Activated naive CD4-positive, alpha-beta T cell (primary cell): ENCODE measurements around the gene PAPLN.
"Not testable (repeated sequence)": the region's sequence is repeated elsewhere in the genome, so short reads cannot be mapped to it uniquely, and the experiment has no call there.

Experiments
- DNase-seq, 4 experiments: peaks; one replicate each; lab custom pipeline; 2025; lab: John Stamatoyannopoulos, UW

PAPLN gene, protein sequence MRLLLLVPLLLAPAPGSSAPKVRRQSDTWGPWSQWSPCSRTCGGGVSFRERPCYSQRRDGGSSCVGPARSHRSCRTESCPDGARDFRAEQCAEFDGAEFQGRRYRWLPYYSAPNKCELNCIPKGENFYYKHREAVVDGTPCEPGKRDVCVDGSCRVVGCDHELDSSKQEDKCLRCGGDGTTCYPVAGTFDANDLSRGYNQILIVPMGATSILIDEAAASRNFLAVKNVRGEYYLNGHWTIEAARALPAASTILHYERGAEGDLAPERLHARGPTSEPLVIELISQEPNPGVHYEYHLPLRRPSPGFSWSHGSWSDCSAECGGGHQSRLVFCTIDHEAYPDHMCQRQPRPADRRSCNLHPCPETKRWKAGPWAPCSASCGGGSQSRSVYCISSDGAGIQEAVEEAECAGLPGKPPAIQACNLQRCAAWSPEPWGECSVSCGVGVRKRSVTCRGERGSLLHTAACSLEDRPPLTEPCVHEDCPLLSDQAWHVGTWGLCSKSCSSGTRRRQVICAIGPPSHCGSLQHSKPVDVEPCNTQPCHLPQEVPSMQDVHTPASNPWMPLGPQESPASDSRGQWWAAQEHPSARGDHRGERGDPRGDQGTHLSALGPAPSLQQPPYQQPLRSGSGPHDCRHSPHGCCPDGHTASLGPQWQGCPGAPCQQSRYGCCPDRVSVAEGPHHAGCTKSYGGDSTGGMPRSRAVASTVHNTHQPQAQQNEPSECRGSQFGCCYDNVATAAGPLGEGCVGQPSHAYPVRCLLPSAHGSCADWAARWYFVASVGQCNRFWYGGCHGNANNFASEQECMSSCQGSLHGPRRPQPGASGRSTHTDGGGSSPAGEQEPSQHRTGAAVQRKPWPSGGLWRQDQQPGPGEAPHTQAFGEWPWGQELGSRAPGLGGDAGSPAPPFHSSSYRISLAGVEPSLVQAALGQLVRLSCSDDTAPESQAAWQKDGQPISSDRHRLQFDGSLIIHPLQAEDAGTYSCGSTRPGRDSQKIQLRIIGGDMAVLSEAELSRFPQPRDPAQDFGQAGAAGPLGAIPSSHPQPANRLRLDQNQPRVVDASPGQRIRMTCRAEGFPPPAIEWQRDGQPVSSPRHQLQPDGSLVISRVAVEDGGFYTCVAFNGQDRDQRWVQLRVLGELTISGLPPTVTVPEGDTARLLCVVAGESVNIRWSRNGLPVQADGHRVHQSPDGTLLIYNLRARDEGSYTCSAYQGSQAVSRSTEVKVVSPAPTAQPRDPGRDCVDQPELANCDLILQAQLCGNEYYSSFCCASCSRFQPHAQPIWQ

DNA sequence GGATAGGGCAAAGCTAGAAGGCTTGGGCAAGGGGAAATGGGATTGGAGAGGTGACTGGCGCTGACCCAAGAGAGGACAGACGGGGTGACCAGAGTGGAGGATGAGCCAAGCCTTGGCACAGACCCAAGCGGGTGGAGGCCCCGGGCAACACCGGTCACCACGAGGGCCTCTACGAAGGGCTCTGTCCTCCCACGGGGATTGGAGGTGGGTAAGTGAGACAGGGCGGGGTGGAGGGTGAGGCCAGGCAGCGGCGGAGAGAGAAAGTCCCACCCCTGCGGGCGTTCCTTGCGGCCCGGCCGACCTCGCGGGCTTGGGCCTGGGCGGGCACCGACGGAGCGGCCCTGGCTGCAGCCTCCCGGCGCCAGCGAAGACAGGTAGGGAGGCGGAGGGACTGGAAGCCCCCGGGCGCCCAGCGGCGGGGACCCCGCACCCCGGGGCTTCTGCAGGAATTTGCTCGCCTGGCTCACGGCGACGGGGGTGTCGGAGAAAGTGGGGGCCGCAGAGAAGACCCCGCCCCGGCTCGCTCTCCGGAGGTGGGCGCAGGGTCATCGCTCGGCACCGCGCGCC is at the start of gene PAPLN:
TSS of gene PAPLN (plus strand) at position 288 of the 567 bp plus-strand sequence. CDS start 2,273 bp downstream, outside the sequence.
- DNase-seq = no peak

DNA sequence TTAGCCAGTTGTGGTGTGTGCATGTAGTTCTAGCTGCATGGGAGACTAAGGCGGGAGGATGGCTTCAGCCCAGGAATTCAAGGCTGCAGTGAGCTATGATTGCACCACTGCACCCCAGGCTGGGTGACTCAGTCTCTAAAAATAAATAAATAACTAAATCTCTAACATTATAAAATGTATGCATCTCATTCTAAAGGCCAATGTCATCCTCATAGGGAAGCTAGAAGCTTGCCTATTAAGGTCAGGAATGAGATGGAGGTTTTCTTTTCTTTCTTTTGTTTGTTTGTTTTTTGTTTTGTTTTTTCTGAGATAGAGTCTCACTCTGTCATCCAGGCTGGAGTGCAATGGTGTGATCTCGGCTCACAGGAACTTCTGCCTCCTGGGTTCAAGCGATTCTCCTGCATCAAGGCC is 48.8 kb upstream of the PAPLN start:
- no peak for DNase-seq

DNA sequence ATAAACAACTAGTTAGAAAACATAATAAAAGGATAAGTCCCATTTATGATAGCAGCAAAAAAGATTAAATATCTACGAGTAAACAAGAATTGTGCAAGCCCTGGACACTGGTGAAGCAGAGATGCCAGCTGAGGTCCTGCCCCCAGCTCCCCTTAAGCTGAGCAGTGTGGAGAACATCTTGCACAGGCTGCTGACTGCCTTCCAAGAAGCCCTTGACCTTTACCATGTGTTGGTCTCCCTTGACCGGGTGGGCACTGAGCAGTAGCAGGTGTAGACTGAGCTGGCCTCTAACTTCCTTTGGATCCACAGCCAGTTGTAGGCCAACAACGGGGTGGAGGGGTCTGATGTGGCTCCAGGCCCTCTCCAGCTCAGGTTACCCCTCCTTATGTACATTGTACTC is 47.7 kb upstream of the PAPLN start:
- DNase-seq = no peak

DNA sequence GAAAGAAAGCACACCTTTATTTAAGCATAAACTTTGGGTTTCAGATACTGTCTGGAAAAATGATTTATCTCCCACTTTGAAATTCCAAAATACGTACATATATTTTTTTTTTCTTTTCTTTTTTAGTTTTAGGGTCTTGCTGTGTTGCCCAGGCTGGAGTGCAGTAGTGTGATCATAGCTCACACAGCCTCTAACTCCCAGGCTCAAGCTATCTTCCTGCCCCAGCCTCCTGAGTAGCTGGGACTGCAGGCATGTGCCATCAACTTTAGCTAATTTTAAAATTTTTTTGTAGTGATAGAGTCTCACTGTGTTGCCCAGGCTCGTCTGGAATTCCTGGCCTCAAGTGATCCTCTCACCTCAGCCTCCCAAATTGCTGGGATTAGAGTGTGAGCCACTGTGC is 45.9 kb upstream of the PAPLN start:
- DNase-seq = no peak

DNA sequence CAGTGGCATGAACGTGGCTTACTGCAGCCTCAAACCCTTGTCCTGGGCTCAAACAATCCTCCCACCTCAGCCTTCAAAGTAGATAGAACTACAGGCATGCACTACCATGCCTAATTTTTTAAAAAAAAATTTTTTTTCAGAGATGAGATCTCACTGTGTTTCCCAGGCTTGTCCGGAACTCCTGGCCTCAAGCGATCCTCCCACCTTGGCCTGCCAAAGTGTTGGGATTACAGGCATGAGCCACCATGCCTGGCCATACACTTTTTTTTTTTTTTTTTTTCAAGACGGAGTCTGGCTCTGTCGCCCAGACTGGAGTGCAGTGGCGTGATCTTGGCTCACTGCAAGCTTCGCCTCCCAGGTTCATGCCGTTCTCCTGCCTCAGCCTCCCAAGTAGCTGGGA is 43.0 kb upstream of the PAPLN start:
- not testable (repeated sequence) for DNase-seq

DNA sequence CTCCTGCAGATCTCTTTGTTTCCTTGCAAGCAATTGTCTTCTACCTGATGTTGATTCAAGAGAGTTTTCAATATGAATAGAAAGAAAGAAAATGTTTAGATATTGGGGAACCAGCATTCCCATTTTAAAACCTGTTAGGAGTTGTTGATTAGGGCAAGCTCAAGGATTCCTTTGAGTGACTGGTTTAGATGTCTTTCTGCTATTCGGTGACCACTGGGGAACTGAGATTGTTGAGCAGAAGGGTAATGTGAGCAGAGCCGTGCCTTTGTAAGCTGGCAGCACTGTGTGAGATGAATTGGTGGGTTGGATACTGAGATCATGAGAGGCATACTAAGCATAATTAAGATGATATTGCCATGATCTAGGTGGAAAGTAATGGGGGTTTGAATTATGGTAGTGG is 39.1 kb upstream of the PAPLN start:
- no peak for DNase-seq

DNA sequence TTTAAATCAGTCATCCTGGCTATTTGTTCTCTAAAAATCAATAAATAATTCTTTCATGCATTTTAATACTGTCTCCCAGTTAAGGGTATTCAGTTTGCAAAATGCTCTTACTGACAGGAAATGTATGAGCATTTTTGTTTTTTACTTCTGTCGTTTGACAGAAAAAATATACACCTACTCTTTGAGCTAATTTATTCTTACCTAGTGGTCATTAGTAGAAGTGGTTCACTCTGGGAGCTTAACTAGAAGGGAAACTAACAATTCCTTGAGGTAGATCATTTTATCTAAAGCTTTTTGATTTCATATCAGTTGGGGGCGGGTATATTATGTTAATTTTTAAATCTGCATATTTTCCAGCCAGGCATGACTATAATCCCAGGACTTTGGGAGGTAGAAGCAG is 33.8 kb upstream of the PAPLN start:
- no peak for DNase-seq

DNA sequence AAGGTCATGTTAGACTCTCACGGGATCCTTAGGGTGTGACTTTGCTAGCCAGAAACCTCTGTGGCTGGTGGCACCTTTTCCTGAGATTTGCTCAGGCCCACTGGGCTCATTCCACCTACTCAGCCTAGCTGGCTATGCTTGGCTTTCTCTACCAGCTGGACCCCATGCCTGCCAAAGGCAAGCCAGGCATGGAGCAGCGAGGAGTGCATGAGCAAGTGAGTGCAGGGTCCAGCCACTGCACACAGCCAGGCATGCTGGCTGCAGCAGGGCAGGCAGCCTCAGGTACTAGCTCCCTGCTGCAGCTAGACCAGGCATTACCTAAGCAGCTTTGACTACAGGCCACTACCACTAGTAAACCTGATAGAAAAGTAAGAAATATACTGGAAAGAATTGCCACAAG is 29.7 kb upstream of the PAPLN start:
- no peak for DNase-seq

DNA sequence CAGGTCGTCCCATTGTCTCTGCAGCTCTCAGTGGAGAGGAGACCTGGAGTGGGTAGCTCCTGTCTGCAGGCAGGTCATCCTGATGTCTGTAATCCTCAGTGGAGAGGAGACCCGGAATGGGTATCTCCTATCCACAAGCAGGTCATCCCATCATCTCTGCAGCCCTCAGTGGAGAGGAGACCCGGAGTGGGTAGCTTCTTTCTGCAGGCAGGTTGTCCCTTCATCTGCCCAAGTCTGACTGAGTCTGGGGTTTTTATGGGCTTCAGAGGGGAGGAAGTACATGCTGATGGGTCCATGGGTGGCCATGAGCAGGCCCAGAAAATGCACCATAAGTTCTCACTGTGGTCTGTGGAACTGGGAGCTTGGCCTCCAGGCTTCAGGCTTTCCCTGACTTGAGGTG is 28.9 kb upstream of the PAPLN start:
- no peak for DNase-seq

DNA sequence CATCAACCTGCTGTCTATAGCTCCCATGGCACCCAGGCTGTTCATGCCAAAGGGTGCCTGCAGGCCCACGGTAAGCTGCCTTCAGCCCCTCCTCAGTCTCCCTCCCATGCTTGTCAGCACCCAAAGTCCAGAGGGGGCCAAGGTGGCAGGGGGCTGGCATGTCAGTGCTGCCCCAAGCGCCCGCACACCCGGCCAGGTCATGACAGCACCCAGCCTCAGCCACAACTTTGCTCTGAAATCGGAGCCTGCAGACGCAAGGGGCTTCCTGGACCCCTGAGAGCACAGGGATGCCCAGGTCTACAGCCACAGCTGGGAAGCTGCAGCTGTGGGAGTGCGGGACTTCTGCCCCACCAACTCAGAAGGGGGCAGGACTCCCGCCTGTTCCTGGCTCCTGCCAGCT is 28.5 kb upstream of the PAPLN start:
- DNase-seq = no peak

DNA sequence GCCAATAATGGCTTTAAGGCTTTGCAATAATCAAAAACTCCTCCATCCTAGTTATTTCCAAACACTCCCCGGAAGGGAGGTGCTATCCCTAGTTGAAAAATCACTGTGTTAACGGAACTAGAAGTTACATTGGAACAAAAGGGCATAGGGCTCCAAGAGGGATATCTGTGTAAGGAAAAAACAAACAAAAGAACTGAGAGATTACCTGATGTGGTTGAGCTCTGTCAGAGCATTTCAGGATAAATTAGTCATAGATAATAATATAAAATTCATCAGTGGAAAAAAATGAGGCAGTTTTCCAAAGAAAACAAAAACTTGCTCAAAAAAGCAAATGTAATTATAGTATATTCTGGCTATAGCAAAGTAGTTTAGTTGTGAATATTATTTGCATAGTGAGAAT is 27.4 kb upstream of the PAPLN start:
- no peak for DNase-seq

DNA sequence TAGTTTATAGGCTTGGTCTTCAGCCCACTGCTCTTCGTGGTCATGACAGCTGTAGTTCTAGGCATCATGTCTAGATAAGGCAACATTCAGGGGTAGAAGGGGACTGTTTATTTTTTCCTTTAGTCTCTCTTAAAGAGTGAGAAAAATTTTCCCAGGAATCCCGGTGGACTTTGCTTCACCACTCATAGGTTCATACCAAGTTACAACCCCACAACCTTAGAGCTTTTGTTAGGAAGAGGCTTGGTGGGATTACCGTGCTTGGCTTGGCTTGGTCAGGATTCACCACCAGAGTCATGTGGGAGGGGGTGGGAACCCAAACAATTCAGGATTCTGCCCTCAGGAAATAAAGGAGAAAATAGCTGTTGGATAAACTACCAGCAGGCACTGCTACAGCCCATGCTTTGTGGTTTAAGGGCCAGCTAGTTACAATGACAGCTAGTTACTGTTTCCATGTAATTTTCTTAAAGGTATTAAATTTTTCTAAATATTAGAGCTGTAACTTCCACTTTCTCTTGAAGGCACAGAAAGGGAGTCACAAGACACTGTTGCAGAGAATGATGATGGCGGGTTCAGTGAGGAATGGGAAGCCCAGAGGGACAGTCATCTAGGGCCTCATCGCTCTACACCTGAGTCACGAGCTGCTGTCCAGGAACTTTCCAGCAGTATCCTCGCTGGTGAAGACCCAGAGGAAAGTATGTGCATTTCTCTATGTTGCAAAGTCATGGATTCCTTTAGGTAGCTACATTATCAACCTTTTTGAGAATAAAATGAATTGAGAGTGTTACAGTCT is 25.9 kb upstream of the PAPLN start:
- no peak for DNase-seq

DNA sequence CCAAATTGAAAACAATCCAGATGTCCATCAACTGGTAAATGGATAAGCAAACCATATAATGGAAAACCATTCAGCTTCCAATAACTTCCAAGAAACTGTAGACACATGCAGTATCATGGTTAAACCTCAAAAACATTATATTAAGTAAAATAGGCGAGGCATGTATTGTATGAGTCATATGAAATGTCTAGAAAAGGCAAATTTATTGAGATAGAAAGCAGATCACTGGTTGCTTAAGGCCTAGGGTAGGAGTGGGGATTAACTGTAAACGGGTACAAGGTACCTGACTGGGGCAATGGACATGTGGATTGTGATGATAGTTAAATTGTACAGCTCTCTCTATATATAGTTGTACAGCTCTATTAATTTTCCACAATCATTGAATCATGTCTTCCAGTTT is 21.3 kb upstream of the PAPLN start:
- no peak for DNase-seq

DNA sequence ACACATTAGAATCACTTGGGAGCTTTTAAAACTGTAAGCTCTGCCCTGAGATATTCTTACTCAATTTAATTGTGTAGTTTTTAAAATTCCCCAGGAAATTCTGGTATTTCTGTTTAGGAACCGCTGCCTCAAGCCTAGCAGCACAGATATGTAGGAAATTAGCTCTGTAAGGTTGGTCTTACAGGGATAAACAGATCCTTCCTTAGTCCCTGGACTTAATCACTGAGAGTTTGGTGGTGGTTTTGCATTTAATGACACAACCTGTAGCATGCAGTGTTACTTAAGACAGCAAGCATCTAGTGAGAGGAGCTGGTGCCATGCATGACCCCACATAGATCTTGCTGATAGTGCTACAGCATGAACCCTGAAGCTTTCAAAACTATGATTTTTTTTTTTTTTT is 19.9 kb upstream of the PAPLN start:
- no peak for DNase-seq

DNA sequence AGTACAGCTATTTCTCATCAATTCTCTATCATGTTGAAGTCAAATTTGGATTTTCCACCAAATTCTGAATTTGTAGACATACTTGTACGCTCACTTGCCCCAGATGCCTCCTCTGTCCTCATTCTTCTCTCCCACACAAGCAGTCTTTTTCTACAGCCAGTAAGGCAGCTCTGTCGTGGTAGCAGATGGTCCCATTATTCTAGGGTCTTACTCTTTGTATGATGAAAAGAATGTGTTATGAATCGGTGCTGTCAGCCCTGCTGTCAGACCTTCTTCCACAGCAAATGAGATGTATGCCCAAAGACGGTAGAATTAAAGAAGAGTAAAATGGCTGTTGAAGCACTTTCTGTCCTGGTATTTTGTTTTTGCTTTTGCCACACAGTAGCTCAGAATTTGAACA is 17.2 kb upstream of the PAPLN start:
- DNase-seq = no peak

DNA sequence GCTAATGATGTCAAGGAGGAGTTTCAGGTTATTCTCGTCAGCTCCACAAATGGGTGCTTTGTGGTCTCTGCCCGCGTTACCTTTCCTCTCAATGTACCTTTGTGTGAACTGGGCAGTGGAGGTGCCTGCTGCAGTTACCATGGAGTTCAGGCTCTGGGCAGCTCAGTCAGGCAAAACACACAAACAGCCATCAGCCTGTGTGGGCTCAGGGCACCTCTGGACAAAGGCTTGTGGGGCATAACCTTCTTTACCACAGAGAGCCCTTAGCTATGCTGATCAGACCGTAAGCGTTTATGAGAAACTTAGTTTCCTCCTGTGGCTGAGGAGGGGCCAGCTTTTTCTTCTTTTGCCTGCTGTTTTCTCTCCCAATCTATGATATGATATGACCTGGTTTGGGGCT is 16.7 kb upstream of the PAPLN start:
- DNase-seq = no peak

DNA sequence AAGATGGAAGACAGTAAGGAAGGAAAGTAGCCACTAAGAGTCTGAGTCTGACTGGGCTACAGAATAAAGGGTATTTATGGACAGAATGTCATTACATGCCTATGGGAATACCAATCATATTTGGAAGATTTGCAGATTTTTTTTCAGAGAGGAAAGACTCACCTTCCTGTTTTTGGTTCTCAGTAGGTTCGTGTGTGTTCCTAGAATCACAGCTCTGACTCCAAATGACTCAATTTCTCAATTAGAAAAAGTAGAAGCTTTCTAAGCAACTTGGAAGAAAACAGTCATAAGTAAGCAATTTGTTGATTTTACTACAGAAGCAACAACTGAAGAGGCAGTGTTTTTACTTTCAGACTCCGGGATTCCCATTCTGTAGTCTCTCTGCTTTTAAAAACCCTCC is 15.4 kb upstream of the PAPLN start:
- DNase-seq = no peak

DNA sequence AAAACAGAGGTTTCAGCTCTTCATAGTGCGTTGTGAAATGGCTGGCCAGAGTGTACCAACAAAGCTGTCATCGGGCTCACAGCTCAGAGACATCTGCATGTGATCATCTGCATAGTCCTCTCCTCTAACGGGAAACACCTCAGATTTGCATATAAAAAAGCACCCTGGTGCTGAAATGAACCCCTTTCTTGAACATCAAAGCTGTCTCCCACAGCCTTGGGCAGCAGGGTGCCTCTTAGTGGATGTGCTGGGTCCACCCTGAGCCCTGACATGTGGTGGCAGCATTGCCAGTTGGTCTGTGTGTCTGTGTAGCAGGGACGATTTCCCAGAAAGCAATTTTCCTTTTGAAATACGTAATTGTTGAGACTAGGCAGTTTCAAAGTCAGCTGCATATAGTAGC is 14.3 kb upstream of the PAPLN start:
- no peak for DNase-seq

DNA sequence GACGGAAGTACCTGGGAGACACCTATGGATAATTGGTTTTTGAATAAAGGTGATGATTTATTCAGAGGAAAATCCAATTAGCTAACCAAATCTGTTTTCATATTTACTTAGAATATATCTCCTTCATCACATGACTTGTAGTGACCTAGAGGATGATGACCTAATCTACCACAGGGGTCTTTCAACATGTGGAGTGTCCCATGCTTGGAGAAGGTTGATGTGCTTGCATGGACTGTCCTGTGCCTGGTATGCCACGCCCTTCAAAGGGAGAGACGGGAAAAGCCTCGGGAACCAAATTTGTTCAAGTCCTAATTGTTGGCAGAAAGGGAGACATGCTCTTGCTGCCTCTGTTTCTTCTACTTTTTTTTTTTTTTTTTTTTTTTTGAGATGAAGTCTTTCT is 11.8 kb upstream of the PAPLN start:
- no peak for DNase-seq

DNA sequence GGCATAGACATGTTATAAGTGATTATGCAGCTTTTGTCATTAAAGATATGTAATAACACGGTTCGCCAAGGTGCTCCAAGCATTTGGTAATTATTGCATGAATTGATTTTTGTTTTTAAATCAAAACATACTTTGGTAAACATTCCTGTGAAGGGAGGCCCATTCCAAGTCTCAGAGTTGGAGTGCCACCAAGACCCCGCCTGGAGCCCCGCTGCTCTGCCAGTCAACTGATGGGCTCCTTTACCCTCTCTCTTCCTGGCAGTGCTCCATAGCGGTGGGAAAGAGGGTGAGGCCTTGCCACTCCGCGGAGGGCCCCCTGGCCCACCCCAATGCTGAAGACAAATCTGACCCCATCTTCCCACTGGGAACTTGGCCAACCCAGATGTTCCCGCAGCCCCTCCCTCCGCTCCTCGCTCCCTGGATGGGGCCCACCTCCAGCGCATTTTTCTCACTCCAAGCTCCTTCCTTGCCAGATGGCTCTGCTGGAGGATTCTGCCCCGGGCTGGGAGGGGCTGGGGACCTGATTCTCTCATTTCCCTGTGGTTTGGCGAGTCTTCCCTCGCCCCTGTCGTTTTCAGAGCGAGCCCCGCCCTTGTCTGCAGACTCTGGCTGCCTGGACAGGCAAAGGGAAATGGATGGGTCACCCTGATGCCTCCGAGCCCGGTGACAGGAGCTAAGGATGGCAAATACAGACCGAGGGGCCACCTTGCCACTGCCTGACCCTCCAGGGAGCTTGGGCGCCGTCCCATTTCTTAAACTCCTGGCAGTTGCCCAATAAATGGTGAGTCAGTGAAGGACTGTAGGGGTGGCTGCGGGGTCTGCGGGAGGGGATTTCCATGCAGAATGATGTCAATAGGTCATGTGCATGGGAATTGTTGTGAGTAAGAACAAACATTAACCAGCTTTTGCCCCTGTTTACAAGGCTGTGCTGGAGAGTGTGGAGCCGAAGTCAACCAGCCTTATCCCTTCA is 9.2 kb upstream of the PAPLN start:
- no peak for DNase-seq
